OCI-LY3 (cell line): Measurements from ENCODE around the gene DGKB.

Experiments
- H2AFZ ChIP-seq: fragments of 200-600, 300-600 bp; shearing (Covaris generic); 2 replicates; pipeline ENCODE4 v1.6.0; 2014; ENCODE audit warnings: antibody characterized with exemption, low read depth, low read length
- H3K27ac ChIP-seq: fragments of 200-600, 300-600 bp; sonication (generic); 2 replicates; pipeline ENCODE4 v1.5.1; 2014; ENCODE audit warnings: mild to moderate bottlenecking, low read length, moderate library complexity, mixed read lengths
- H3K27me3 ChIP-seq: fragments of 200-600, 300-600 bp; sonication (generic); 2 replicates; pipeline ENCODE4 v1.6.1; 2014; ENCODE audit warnings: low read depth, low read length, mixed read lengths
- H3K36me3 ChIP-seq: fragments of 200-600, 300-600 bp; sonication (generic); replicated peaks from 2 replicates; pipeline ENCODE3; 2014; ENCODE audit warnings: low read depth, low read length, mixed read lengths
- H3K4me1 ChIP-seq: fragments of 300-600, 200-600 bp; sonication (generic); 2 replicates; pipeline ENCODE4 v1.6.1; 2014; ENCODE audit warnings: low read length, mixed read lengths
- H3K4me2 ChIP-seq: fragments of 200-600, 300-600 bp; sonication (generic); 2 replicates; pipeline ENCODE4 v1.6.1; 2014; ENCODE audit warnings: low read length, mixed read lengths
- H3K4me3 ChIP-seq: fragments of 300-600, 200-600 bp; sonication (generic); 2 replicates; pipeline ENCODE4 v1.5.1; 2014; ENCODE audit warnings: antibody characterized with exemption, mild to moderate bottlenecking, low read length, moderate library complexity
- H3K79me2 ChIP-seq: fragments of 300-600, 200-600 bp; shearing (Covaris generic); 2 replicates; pipeline ENCODE4 v1.6.1; 2014; ENCODE audit warnings: mild to moderate bottlenecking, low read length, mixed read lengths
- H3K9ac ChIP-seq: fragments of 300-600, 200-600 bp; shearing (Covaris generic); 2 replicates; pipeline ENCODE4 v1.6.0; 2014; ENCODE audit warnings: mild to moderate bottlenecking, low read length, moderate library complexity
- H3K9me3 ChIP-seq: fragments of 200-600, 300-600 bp; shearing (Covaris generic); 2 replicates; pipeline ENCODE4 v1.6.1; 2014; ENCODE audit warnings: low read length, mixed read lengths; ENCODE audit not compliant: insufficient read depth
- H4K20me1 ChIP-seq: fragments of 200-600, 300-600 bp; sonication (generic); 2 replicates; pipeline ENCODE4 v1.6.1; 2016; ENCODE audit warnings: low read length, mixed read lengths; ENCODE audit not compliant: insufficient read depth
- CTCF ChIP-seq: fragments of 200-600, 300-600 bp; sonication (generic); IDR thresholded peaks from 2 replicates; pipeline ENCODE4 v1.5.1; 2014; ENCODE audit warnings: antibody characterized with exemption, low read length, low read depth
- EZH2phosphoT487 ChIP-seq: fragments of 200-600 bp; shearing (Covaris generic); IDR thresholded peaks from 2 replicates; pipeline ENCODE4 v1.6.1; 2018; ENCODE audit warnings: antibody characterized with exemption, mixed run types, low read depth

DGKB gene

GRCh38 chr7:14818871-14819270, 83.7 kb downstream of the DGKB start:
- H3K9ac ChIP-seq = no peak overlapping the region
- TF ChIP-seq CTCF (no peak), EZH2phosphoT487 (no peak)
- no peak overlapping the region for H2AFZ ChIP-seq
- no peaks in the 10 kb centered on the region for H3K36me3 ChIP-seq
- no peaks in the 10 kb centered on the region for H3K79me2 ChIP-seq
- no peak overlapping the region for H3K4me2 ChIP-seq
- H3K27me3 ChIP-seq = no peaks in the 10 kb centered on the region
- H3K4me1 ChIP-seq = no peaks in the 10 kb centered on the region
- no peak overlapping the region for H3K27ac ChIP-seq
- H4K20me1 ChIP-seq = no peaks in the 10 kb centered on the region
- H3K4me3 ChIP-seq = no peak overlapping the region
- no peaks in the 10 kb centered on the region for H3K9me3 ChIP-seq

GRCh38 chr7:14817829-14818614, 84.5 kb downstream of the DGKB start:
- Histone ChIP-seq H3K4me3 (no peak overlapping the region), H2AFZ (no peak overlapping the region), H3K4me2 (no peak overlapping the region), H3K36me3 (no peaks in the 10 kb centered on the region), H4K20me1 (no peaks in the 10 kb centered on the region), H3K27ac (no peak overlapping the region), H3K9me3 (no peaks in the 10 kb centered on the region), H3K9ac (no peak overlapping the region), H3K79me2 (no peaks in the 10 kb centered on the region), H3K27me3 (no peaks in the 10 kb centered on the region), H3K4me1 (no peaks in the 10 kb centered on the region)
- TF ChIP-seq EZH2phosphoT487 (no peak), CTCF (no peak)

GRCh38 chr7:14807507-14807906, 95.0 kb downstream of the DGKB start:
- TF ChIP-seq CTCF (no peak), EZH2phosphoT487 (no peak)
- Histone ChIP-seq H3K27ac (no peak overlapping the region), H3K4me2 (no peak overlapping the region), H3K79me2 (no peaks in the 10 kb centered on the region), H4K20me1 (no peaks in the 10 kb centered on the region), H3K36me3 (no peaks in the 10 kb centered on the region), H3K9ac (no peak overlapping the region), H3K4me3 (no peak overlapping the region), H2AFZ (no peak overlapping the region), H3K9me3 (no peaks in the 10 kb centered on the region), H3K27me3 (no peaks in the 10 kb centered on the region), H3K4me1 (peaks cover 6% of the 10 kb centered on the region)

GRCh38 chr7:14806891-14807290, 95.7 kb downstream of the DGKB start:
- Histone ChIP-seq H4K20me1 (no peaks in the 10 kb centered on the region), H3K9me3 (no peaks in the 10 kb centered on the region), H3K36me3 (no peaks in the 10 kb centered on the region), H3K4me3 (no peak overlapping the region), H3K9ac (no peak overlapping the region), H3K27ac (no peak overlapping the region), H3K27me3 (no peaks in the 10 kb centered on the region), H3K4me2 (no peak overlapping the region), H2AFZ (no peak overlapping the region), H3K79me2 (no peaks in the 10 kb centered on the region), H3K4me1 (peaks cover 1% of the 10 kb centered on the region; the same call in 1 of the 2 replicates)
- TF ChIP-seq EZH2phosphoT487 = no peak
